Loucy (cell line): ENCODE results near the gene GSG1.
"Not testable (repeated sequence)": the region's sequence is repeated elsewhere in the genome, so short reads cannot be mapped to it uniquely, and the experiment has no call there.

ENCODE experiments used
- H2AFZ ChIP-seq: fragments of 200-600 bp; sonication (generic); 2 replicates; pipeline ENCODE4 v1.6.0; 2016; ENCODE audit warnings: antibody characterized with exemption, mild to moderate bottlenecking, low read length, moderate library complexity
- H3F3A ChIP-seq: fragments of 200-600 bp; 2 replicates; pipeline ENCODE4 v1.6.0; 2016; ENCODE audit warnings: antibody characterized with exemption, low read depth, mild to moderate bottlenecking
- H3K27me3 ChIP-seq: fragments of 200-600 bp; sonication (generic); 2 replicates; pipeline ENCODE4 v1.6.1; 2014; ENCODE audit warnings: low read length, mild to moderate bottlenecking; ENCODE audit not compliant: insufficient read depth, poor library complexity, severe bottlenecking
- H3K36me3 ChIP-seq: fragments of 200-600 bp; sonication (generic); 2 replicates; pipeline ENCODE4 v1.6.1; 2016; ENCODE audit warnings: low read length; ENCODE audit not compliant: insufficient read depth
- H3K4me1 ChIP-seq: fragments of 200-600 bp; sonication (generic); 2 replicates; pipeline ENCODE4 v1.5.1; 2014; ENCODE audit warnings: low read length, mild to moderate bottlenecking; ENCODE audit not compliant: insufficient read depth, poor library complexity, severe bottlenecking
- H3K4me2 ChIP-seq: fragments of 200-600 bp; sonication (generic); 2 replicates; pipeline ENCODE4 v1.6.0; 2014; ENCODE audit warnings: antibody characterized with exemption, low read length, low read depth, mild to moderate bottlenecking; ENCODE audit not compliant: poor library complexity, severe bottlenecking
- H3K4me3 ChIP-seq: fragments of 200-600 bp; sonication (generic); 2 replicates; pipeline ENCODE4 v1.5.1; 2014; ENCODE audit warnings: low read length, mild to moderate bottlenecking, mixed read lengths; ENCODE audit not compliant: poor library complexity, severe bottlenecking
- H3K79me2 ChIP-seq: fragments of 200-600 bp; sonication (generic); 2 replicates; pipeline ENCODE4 v1.6.1; 2014; ENCODE audit warnings: low read length; ENCODE audit not compliant: insufficient read depth
- H3K9ac ChIP-seq: fragments of 200-600 bp; sonication (generic); 2 replicates; pipeline ENCODE4 v1.6.0; 2014; ENCODE audit warnings: mild to moderate bottlenecking, low read depth, low read length, moderate library complexity; ENCODE audit not compliant: poor library complexity, severe bottlenecking
- H3K9me2 ChIP-seq: fragments of 200-600 bp; sonication (generic); replicated peaks from 2 replicates; pipeline ENCODE4 v1.6.1; 2016; ENCODE audit warnings: low read depth, low read length, mixed read lengths
- H3K9me3 ChIP-seq: fragments of 200-600 bp; sonication (generic); 2 replicates; pipeline ENCODE4 v1.6.1; 2014; ENCODE audit warnings: mild to moderate bottlenecking, antibody characterized with exemption, low read length, low read depth; ENCODE audit not compliant: insufficient read depth
- H4K20me1 ChIP-seq: fragments of 200-600 bp; sonication (generic); 2 replicates; pipeline ENCODE4 v1.6.0; 2014; ENCODE audit warnings: antibody characterized with exemption, low read length, mild to moderate bottlenecking; ENCODE audit not compliant: insufficient read depth, poor library complexity, severe bottlenecking
- CTCF ChIP-seq: fragments of 200-600 bp; sonication (generic); conservative IDR thresholded peaks from 2 replicates; pipeline ENCODE4 v1.5.1; 2014; ENCODE audit warnings: mild to moderate bottlenecking, antibody characterized with exemption, low read length
- EZH2phosphoT487 ChIP-seq: fragments of 200-600 bp; IDR thresholded peaks from 2 replicates; pipeline ENCODE4 v1.6.1; 2018; ENCODE audit warnings: antibody characterized with exemption, mild to moderate bottlenecking, moderate library complexity, borderline replicate concordance

GSG1 gene

DNA sequence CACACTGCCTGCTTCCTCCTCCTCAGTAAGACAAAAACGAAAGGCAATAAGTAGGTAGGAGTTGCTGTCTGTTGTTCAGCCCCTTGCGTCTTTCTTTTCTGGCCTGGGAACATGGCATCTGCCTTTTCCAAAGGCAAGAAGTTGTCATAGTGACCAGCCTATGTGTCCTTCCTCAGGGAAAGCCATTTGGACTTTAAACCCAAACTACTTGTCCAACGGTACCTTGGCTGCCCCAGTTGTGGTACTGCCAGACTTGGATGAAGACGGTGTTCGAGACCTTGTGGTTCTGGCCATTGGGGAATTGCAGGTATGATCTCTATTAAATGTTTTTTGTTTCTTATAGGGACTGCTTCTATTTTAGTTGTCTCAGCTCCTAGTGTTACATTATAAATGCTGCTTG lies 40.8 kb downstream of the GSG1 start:
- Histone ChIP-seq H3K4me2 (no peak overlapping the region), H3K4me3 (no peak overlapping the region), H3K79me2 (no peaks in the 10 kb centered on the region), H3K9me2 (no peaks in the 10 kb centered on the region), H3K4me1 (no peaks in the 10 kb centered on the region), H3K9ac (no peak overlapping the region), H3K36me3 (peaks cover 88% of the 10 kb centered on the region; the same call in 1 of the 2 replicates), H3K27me3 (no peaks in the 10 kb centered on the region), H3K9me3 (no peaks in the 10 kb centered on the region), H4K20me1 (no peaks in the 10 kb centered on the region), H3F3A (no peaks in the 10 kb centered on the region), H2AFZ (no peak overlapping the region)
- no peak for TF ChIP-seq EZH2phosphoT487
- TF ChIP-seq CTCF: no peak

DNA sequence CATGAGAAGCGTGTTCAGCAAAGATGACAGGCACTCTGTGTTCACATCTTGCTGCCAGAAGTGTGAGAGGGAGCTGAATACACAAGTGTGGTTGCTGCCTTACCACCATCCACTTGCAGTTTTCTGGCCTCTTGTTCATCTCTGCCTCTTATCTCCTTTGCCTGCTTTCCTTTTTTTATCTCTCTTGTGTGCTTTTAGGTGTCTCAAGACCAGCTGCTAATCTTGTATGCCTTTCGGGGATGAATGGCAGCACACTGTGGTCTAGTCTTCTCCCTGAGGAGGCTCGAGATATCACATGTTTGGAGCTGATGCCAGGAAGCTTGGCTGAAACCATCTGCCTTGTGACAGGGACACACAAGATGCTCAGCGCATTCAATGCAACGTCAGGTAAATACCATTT lies 42.1 kb downstream of the GSG1 start:
- Histone ChIP-seq H4K20me1 (no peaks in the 10 kb centered on the region), H3K79me2 (no peaks in the 10 kb centered on the region), H3K9me2 (no peaks in the 10 kb centered on the region), H3K4me3 (no peak overlapping the region), H3K9ac (no peak overlapping the region), H3K4me2 (no peak overlapping the region), H3K27me3 (no peaks in the 10 kb centered on the region), H3K9me3 (no peaks in the 10 kb centered on the region), H3K4me1 (no peaks in the 10 kb centered on the region), H3K36me3 (peaks cover 82% of the 10 kb centered on the region; the same call in 1 of the 2 replicates), H3F3A (no peaks in the 10 kb centered on the region), H2AFZ (no peak overlapping the region)
- no peak for TF ChIP-seq EZH2phosphoT487
- TF ChIP-seq CTCF: no peak

DNA sequence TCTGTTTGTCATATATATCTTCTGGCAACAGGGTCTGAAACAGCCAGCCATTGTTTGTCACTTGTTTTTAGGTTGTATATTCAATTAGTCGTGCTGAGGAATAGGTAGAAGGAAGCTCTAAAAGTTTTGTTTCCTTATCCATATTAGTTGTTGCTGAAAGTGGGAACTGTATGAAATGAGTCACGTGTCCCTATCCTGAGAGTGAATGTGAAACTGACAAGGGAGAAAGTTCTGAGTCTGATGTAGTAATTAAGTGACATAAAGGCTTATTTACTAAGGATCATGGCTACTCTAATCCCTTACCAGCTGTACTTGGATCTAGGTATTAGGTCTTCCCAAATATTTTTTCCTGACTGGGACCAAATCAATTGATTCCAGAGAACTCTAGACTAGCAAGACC lies 42.9 kb downstream of the GSG1 start:
- H3K27me3 ChIP-seq: no peaks in the 10 kb centered on the region

DNA sequence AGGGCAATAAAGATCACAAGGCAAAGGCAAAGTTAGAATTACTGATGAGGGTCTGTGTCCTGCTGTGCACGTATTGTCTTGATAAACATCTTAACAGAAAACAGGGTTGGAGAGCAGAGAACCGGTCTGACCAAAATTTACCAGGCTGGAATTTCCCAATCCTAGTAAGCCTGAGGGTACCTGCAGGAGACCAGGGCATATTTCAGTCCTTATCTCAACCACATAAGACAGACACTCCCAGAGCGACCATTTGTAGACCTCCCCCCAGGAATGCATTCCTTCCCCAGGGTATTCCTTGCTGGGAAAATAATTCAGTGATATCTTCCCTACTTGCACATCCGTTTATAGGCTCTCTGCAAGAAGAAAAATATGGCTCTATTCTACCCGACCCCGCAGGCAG lies 49.9 kb downstream of the GSG1 start:
- Histone ChIP-seq H3K79me2 (peaks cover 20% of the 10 kb centered on the region; the same call in 1 of the 2 replicates), H3K4me1 (peaks cover 20% of the 10 kb centered on the region), H3K36me3 (peaks cover 19% of the 10 kb centered on the region; the same call in 1 of the 2 replicates)
- H3K9me3 ChIP-seq, H3F3A ChIP-seq, H3K4me2 ChIP-seq, H4K20me1 ChIP-seq, H3K27me3 ChIP-seq, H3K4me3 ChIP-seq, H3K9me2 ChIP-seq, H3K9ac ChIP-seq, H2AFZ ChIP-seq: not testable (repeated sequence)

More for the DNA sequence above, 42.9 kb downstream of the GSG1 start:
- Histone ChIP-seq H3K36me3 (peaks cover 79% of the 10 kb centered on the region; the same call in 1 of the 2 replicates), H3K9ac (no peak overlapping the region), H3K9me2 (no peaks in the 10 kb centered on the region), H3K4me2 (no peak overlapping the region), H2AFZ (no peak overlapping the region), H3K4me1 (no peaks in the 10 kb centered on the region), H3K9me3 (no peaks in the 10 kb centered on the region), H4K20me1 (no peaks in the 10 kb centered on the region), H3K79me2 (no peaks in the 10 kb centered on the region), H3K4me3 (no peak overlapping the region), H3F3A (no peaks in the 10 kb centered on the region)
- TF ChIP-seq CTCF: no peak
- no peak for TF ChIP-seq EZH2phosphoT487
